Vagina (tissue), 2 donors: ENCODE data around the gene TPSAB1.

Experiments
- POLR2A ChIP-seq, 2 donors: fragments of 450-650 bp; IDR thresholded peaks; one replicate each; pipeline ENCODE4 v1.6.1; 2017; ENCODE audit warnings: antibody characterized with exemption in 2 of 2, mild to moderate bottlenecking in 2 of 2, moderate library complexity in 2 of 2
- POLR2AphosphoS5 ChIP-seq, 2 donors: sonication (generic); formaldehyde crosslinking; IDR thresholded peaks; one replicate each; pipeline ENCODE4 v1.9.0; 2017; ENCODE audit warnings: antibody characterized with exemption in 2 of 2, mild to moderate bottlenecking in 2 of 2, low read depth in 1 of 2; ENCODE audit not compliant: insufficient read depth in 1 of 2
- TF ChIP-seq, protein P1 (sequence below), 3 experiments: fragments of 450-650 bp in 2 of 3; fragments of 200-600 bp in 1 of 3; sonication (generic) in 1 of 3; IDR thresholded peaks; one replicate each; pipeline ENCODE4 v1.5.1; 2017 to 2019; ENCODE audit warnings: antibody characterized with exemption in 3 of 3, mild to moderate bottlenecking in 2 of 3, moderate library complexity in 2 of 3

DNA sequence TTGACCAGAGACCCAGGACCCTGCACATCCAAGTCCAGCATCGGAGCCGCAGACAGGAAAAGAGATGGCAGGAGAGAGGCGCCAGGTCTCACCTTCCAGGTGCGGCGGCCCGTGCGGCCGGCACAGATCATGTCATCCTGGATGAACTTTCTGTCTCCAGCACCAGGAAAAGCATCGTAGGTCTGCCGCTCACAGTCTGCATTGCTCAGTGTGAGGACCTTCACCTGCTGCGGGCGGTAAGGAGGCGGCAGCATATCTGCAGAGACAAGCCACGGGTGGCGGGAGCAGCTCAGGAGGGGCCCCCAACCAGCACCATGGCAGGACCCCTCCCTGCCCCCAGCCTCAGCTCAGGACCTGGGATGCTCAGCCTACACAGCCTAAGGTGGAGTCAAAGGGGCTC is 33.3 kb downstream of the TPSAB1 start:
- TF ChIP-seq, protein P1, sequence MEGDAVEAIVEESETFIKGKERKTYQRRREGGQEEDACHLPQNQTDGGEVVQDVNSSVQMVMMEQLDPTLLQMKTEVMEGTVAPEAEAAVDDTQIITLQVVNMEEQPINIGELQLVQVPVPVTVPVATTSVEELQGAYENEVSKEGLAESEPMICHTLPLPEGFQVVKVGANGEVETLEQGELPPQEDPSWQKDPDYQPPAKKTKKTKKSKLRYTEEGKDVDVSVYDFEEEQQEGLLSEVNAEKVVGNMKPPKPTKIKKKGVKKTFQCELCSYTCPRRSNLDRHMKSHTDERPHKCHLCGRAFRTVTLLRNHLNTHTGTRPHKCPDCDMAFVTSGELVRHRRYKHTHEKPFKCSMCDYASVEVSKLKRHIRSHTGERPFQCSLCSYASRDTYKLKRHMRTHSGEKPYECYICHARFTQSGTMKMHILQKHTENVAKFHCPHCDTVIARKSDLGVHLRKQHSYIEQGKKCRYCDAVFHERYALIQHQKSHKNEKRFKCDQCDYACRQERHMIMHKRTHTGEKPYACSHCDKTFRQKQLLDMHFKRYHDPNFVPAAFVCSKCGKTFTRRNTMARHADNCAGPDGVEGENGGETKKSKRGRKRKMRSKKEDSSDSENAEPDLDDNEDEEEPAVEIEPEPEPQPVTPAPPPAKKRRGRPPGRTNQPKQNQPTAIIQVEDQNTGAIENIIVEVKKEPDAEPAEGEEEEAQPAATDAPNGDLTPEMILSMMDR (IDR thresholded peaks at IDR 0.05), result no peak
- no peak for TF ChIP-seq POLR2A (IDR thresholded peaks at IDR 0.05)
- no peak for TF ChIP-seq POLR2AphosphoS5 (IDR thresholded peaks at IDR 0.05; ENCODE audit: insufficient read depth in 1 of 2, low read depth in 1 of 2)
